ENCODE data around the gene E2F4. TPM values are rescaled to one million over a fixed set of nuclear protein-coding genes. Genes with fewer than 3 reads are reported as not detected.

E2F4 gene
- total RNA-seq, 1 donor from 2014 or later, result 19.0 TPM

GRCh38 chr16:67206129-67206837 is 14.3 kb downstream of the E2F4 start:
- ATAC-seq (no peak), DNase-seq (ENCODE audit: low spot score) (no peak)

DNA sequence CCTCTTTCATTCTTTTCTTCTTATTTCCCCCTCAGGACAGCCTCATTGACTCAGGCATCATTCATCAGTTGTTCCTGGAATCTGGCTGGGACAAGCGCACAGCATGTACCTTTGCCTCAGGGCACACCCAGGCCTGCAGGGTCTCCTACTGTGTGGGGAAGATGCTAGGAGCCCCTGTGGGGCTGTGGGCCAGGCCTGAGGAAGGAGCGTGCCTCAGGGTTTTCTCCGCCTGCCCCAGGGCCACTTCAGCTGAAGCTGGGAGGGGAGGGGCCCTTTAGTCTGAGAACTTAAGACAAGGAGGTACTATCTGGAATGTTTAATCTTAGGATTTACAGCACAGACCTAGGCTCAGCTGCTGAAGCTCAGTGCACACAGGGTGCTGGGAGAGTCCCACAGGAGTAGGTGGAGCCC is 14.9 kb downstream of the E2F4 start:
- ATAC-seq (no peak), DNase-seq (ENCODE audit: low spot score) (no peak)

- ATAC-seq (no peak), DNase-seq (ENCODE audit: low spot score) (no peak)
Observed at GRCh38 chr16:67207249-67208091, 15.5 kb downstream of the E2F4 start.

- DNase-seq (ENCODE audit: low spot score) (no peak), ATAC-seq (no peak)
Observed at GRCh38 chr16:67208154-67208896, 16.4 kb downstream of the E2F4 start.

GRCh38 chr16:67209565-67209964 is 17.6 kb downstream of the E2F4 start:
- ATAC-seq, result no peak

DNA sequence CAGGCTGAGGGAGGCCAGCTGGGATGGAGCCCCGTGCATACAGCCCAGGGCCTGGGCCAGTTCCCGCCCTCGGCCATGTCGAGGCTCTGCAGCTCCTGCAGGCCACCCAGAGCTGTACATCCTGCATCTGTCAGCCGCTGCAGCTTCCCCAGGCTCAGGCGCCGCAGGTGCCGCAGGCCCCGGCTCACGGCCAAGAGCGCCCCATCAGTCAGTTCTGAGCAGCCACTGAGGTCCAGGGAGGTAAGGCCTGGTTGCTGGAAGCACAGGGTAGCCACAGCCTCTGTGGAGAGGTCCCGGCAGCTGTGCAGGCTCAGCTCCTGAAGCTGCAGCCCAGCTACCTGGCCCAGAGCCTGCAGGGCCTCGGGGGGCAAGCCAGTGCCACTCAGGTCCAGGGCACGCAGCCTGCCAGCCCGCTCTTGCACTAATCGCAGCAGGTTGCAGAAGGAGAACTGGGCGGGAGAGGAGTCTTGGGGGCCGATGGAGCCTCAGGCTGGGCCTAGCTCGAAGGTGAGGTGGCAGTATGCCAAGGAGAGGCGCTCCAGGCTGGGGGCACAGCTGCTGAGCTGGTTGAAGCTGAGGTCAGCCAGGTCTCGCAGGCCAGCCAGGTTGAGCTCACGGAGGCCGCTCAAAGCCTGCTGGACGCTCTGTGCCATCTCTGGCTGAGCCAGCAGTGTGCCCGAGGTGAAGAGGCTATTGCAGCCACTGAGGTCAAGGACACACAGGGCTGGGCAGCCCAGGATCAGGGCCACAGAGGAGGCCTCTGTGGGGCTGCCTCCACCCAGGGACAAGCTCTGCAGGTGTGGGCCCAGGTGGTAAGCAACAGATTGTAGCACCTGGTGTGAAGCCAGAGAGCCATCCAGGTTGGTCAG is 18.3 kb downstream of the E2F4 start:
- ATAC-seq, result peak; percentile 89

More at GRCh38 chr16:67209565-67209964, 17.6 kb downstream of the E2F4 start:
- no peak for DNase-seq (ENCODE audit: low spot score)

DNA sequence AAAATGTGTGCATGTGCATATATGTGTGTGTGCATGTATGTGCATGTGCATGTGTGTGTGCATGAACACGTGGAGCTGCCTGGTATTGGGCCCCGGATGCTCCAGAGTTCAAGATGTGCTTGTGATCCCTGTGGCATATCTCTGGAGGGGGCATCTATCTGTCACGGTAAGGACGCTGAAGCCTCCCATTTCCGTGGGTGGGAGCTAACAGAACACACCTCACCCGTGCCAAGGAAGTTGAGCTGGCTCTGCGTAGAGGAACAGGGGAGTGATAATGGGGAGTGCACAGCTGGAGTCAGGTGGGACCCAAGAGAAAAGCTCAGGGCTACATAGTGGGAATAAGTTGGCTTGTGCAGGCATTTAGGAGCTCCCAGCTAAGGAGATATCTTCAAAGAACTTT is 19.7 kb downstream of the E2F4 start:
- ATAC-seq (no peak), DNase-seq (ENCODE audit: low spot score) (no peak)

More for the DNA sequence above, 18.3 kb downstream of the E2F4 start:
- DNase-seq (ENCODE audit: low spot score), result peak; percentile 89

DNA sequence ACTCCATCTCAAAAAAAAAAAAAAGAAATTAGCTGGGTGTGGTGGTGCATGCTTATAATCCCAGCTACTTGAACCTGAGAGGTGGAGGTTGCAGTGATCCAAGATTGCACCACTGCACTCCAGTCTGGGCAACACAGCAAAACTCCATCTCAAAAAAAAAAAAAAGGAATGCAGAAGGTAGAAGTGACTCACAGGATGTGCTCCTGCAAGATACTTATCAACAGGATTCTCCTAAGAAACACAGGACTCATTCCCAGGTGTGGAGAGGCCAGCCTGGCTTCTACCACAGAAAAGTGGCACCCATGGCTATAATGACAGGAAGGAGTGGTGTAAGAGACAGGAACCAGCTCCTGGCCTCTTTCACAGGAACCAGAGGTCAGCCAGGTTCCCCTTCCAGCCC is 20.8 kb downstream of the E2F4 start:
- DNase-seq (ENCODE audit: low spot score), result no peak
- no peak for ATAC-seq

GRCh38 chr16:67213197-67214019 is 21.5 kb downstream of the E2F4 start:
- DNase-seq (ENCODE audit: low spot score), result no peak
- no peak for ATAC-seq

DNA sequence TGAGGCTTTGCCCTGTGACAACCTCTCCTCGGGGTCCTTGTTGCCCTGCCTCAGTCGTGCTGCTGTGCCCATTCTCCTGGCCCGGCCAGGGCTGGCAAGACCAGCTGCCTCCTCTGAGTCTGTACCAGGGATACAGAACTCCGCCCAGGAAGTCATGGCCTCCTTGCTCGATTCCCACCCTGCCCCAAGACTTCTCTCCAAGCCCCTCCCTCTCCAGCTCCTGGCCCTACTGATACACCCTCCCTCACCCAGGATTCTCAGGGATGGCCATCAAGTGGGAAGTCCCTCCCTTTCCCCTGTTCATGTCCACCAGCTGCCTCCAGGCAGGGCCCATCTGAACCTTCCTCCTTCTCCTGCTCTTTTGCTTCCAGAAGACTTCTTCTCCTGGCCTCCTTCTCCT is 23.8 kb downstream of the E2F4 start:
- ATAC-seq (no peak), DNase-seq (ENCODE audit: low spot score) (no peak)

GRCh38 chr16:67216612-67217490 is 24.9 kb downstream of the E2F4 start:
- DNase-seq (ENCODE audit: low spot score) (no peak), ATAC-seq (peak; percentile 63)

GRCh38 chr16:67223992-67224391 is 32.0 kb downstream of the E2F4 start:
- ATAC-seq (peak; percentile 63), DNase-seq (ENCODE audit: low spot score) (no peak)

- DNase-seq (ENCODE audit: low spot score), result no peak
- ATAC-seq, result no peak
Observed at GRCh38 chr16:67226295-67226803, 34.4 kb downstream of the E2F4 start.

DNA sequence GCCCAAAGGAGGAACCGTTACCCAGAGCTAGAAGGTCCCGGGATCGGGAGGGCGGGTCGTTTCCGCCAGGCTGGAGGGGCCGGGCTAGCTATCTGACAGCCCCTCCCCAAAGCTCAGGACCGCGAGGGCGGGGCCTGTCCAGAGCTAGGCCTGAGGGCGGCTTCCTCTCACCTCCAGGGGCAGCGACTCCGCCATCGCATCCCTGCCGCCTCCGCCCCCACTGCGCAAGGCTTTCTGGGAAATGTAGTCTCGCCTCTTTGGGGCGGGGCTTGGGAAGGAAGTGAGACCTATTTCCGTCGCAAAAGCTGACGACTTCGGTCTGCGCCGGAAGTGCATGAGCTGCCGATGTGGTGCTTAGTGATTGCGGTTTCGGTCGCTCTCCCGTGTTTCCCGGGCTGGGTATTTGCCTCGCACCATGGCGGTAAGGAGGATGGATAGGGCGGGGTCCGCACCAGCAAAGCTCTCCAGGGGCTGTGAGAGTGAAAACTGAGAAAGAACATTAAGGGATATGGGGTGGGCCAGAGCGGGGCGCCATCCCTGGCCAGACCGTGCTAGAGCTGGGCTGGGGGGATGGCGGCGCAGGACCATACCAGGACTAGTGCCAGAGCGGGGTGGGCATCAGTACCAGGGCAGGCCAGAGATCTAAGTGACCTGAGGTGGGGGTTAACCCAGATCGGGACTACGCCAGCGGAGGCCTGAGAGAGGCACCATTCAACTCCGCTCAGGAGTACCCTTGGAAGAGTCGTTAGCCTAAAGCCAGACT is 35.0 kb downstream of the E2F4 start, which contains the start of gene TMEM208:
Gene TMEM208, plus strand, starts transcription at position 327 of the 763 bp plus-strand sequence. Its CDS starts 89 bp downstream, at position 416.
- ATAC-seq (peak; percentile 92), DNase-seq (ENCODE audit: low spot score) (peak; percentile 97)

GRCh38 chr16:67227567-67227921 is 35.6 kb downstream of the E2F4 start:
- DNase-seq (ENCODE audit: low spot score) (no peak), ATAC-seq (no peak)

- ATAC-seq (no peak), DNase-seq (ENCODE audit: low spot score) (no peak)
Observed at GRCh38 chr16:67228034-67228785, 36.3 kb downstream of the E2F4 start.

DNA sequence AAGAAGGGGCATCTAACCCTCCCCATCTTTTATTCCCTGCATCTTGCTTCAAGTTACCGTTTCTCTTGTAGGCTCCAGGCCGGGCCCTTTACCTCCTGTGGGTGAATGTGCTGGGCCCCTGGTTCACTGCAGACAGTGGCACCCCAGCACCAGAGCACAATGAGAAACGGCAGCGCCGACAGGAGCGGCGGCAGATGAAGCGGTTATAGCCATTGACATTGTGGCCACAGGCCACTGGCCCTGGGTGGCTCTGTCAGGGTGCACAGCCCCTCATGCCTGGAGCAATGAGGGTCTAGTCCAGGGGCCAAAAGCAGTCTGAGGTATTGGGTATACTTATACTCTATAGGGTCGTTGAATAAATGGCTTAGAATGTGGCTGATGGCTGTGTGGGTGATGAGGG is 37.0 kb downstream of the E2F4 start:
- ATAC-seq (no peak), DNase-seq (ENCODE audit: low spot score) (no peak)
